WERI-Rb-1 (cell line): ENCODE data around the gene CFB.

Experiments
- DNase-seq: peaks from one replicate; pipeline ENCODE4 v3.0.0-alpha.2; 2020
- H3K27ac ChIP-seq: fragments of 250-450 bp; sonication (Bioruptor Pico); 2 replicates; pipeline ENCODE4 v1.5.1; 2020; ENCODE audit warnings: mild to moderate bottlenecking, moderate library complexity
- H3K27me3 ChIP-seq: fragments of 250-450 bp; sonication (Bioruptor Pico); 2 replicates; pipeline ENCODE4 v1.5.1; 2021; ENCODE audit warnings: mild to moderate bottlenecking, low read depth, moderate library complexity; ENCODE audit not compliant: insufficient read depth, severe bottlenecking
- H3K36me3 ChIP-seq: fragments of 250-450 bp; sonication (Bioruptor Pico); 2 replicates; pipeline ENCODE4 v1.5.1; 2020; ENCODE audit warnings: mild to moderate bottlenecking, moderate library complexity
- H3K4me3 ChIP-seq: 2 replicates; pipeline ENCODE4 v1.5.1; 2011; ENCODE audit warnings: low read depth, mild to moderate bottlenecking, control low read depth, low read length
- H3K9me3 ChIP-seq: fragments of 250-450 bp; sonication (Bioruptor Pico); 2 replicates; pipeline ENCODE4 v1.5.1; 2021; ENCODE audit warnings: mild to moderate bottlenecking, moderate library complexity; ENCODE audit not compliant: severe bottlenecking
- TF ChIP-seq, protein P1 (sequence below): IDR thresholded peaks from 2 replicates; pipeline ENCODE4 v1.5.1; 2011; ENCODE audit warnings: low read depth, mild to moderate bottlenecking, control low read depth, inconsistent platforms, low read length

The CFB gene

DNA sequence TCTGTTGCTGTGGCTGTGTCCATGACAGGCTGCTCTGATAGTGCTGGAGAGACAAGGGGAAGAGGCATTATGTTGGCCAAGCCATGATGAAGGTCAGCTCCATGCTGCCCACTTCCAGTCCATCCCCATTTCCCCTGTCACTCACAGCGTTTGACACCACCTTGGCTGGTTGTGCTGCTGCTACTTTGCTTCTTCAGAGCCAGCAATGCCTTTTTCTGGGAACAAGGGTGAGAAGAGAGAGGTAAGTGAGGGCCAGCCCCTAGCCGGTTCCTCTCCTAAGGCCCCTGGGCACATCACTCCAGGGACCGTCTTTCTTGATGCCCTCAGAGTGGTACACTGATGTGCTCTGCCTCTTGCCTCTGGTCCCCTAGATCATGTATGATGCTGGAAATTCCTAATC, 10.9 kb downstream of the CFB start:
- Histone ChIP-seq H3K36me3 (peaks cover 79% of the 10 kb centered on the region), H3K4me3 (no peak overlapping the region), H3K9me3 (no peaks in the 10 kb centered on the region), H3K27ac (no peak overlapping the region), H3K27me3 (no peaks in the 10 kb centered on the region)
- TF ChIP-seq, protein P1, sequence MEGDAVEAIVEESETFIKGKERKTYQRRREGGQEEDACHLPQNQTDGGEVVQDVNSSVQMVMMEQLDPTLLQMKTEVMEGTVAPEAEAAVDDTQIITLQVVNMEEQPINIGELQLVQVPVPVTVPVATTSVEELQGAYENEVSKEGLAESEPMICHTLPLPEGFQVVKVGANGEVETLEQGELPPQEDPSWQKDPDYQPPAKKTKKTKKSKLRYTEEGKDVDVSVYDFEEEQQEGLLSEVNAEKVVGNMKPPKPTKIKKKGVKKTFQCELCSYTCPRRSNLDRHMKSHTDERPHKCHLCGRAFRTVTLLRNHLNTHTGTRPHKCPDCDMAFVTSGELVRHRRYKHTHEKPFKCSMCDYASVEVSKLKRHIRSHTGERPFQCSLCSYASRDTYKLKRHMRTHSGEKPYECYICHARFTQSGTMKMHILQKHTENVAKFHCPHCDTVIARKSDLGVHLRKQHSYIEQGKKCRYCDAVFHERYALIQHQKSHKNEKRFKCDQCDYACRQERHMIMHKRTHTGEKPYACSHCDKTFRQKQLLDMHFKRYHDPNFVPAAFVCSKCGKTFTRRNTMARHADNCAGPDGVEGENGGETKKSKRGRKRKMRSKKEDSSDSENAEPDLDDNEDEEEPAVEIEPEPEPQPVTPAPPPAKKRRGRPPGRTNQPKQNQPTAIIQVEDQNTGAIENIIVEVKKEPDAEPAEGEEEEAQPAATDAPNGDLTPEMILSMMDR, result no peak
- no peak for DNase-seq

DNA sequence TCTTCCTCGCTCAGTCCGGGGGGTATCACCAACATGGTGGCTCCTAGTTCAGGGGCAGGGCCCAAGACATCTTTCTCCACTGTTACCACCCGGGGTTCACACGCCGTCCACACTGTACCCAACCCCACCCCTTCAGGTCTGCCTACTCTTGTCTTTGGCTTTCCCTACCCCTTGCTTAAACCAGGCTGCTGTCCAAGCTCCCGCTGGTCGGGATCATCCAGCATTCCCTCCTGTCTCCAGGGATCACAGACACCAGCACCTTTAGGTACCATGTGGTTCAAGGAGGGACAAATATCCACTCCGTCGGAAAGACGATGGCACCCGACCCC, 12.5 kb downstream of the CFB start:
- peak overlapping the region; percentile 67 for H3K27ac ChIP-seq
- no peaks in the 10 kb centered on the region for H3K9me3 ChIP-seq
- no peak for DNase-seq
- no peaks in the 10 kb centered on the region for H3K27me3 ChIP-seq
- TF ChIP-seq, protein P1, result no peak
- peak overlapping the region; percentile 86 for H3K4me3 ChIP-seq
- H3K36me3 ChIP-seq, result peaks cover 79% of the 10 kb centered on the region

DNA sequence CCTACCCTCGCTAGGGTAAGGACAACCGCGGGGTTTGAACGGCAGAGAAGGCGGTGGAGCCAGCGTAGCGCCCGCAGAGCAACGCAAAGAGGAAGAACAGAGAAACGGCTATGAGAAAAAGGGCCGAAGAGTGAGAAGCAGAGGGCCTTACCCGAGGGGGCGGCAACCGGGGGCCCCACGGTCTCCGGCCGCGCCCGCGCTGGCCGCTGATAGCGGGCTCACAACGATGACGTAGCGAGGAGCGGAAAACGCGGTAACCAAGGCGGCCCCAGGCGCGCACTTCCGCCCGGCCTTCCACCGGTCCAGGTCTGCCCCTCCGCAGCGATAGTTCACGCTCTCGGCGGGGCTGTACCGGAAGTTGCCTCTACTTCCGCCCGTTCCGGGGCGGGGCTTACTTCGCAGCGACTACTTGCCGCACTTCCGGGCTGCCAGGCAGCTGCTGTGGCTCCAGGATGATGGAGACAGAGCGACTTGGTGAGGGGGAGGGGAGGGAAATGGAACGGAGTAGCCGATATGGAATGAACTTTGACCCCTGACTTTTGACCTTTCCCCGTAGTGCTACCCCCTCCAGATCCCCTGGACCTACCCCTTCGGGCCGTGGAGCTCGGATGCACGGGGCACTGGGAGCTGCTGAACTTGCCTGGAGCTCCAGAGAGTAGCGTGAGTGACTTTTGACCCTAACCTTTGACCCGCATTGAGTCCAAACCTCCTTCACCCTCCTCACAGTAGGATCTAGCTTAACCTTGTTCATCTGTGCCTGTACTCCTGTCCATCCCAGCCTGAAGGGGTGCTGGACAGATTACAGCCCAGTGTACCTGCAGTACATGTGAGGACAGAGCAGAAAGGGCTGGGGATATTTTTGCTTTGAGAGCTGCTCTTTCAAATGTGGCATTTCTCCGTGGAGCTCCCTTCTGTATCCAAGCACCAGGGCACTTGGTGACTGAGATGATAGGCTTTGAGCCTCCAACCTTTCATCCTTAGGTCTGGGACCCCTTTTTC, 13.1 kb downstream of the CFB start, which contains the start of the genes NELFE and SKIC2:
Gene NELFE, minus strand, starts transcription at position 231 of the 999 bp plus-strand sequence. CDS start 525 bp downstream, outside the sequence.
Gene SKIC2, plus strand, starts transcription at position 435 of the 999 bp plus-strand sequence. Its CDS starts 18 bp downstream, at position 453.
- Histone ChIP-seq H3K36me3 (peaks cover 79% of the 10 kb centered on the region), H3K27me3 (no peaks in the 10 kb centered on the region), H3K4me3 (peak within 1 kb of the TSS; percentile 86), H3K27ac (peak within 1 kb of the TSS; percentile 67), H3K9me3 (no peaks in the 10 kb centered on the region)
- TF ChIP-seq, protein P1, result no peak
- peak; percentile 100 for DNase-seq

DNA sequence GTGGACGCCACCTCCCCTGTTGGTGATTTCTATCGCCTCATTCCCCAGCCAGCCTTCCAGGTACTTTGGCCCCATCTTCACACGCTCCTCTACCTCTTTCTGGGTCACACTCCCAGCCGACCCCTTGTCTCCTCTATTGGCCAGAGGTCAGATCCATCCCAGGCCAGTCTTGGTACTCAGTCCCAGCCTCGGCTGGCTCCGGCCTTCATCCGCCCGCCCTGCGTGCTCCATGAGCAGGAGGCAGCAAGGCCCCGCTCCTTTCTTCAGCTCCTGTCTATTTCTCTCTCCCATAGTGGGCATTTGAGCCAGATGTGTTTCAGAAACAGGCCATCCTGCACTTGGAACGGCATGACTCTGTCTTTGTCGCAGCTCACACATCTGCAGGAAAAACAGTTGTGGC, 15.7 kb downstream of the CFB start:
- H3K36me3 ChIP-seq, result peaks cover 79% of the 10 kb centered on the region

DNA sequence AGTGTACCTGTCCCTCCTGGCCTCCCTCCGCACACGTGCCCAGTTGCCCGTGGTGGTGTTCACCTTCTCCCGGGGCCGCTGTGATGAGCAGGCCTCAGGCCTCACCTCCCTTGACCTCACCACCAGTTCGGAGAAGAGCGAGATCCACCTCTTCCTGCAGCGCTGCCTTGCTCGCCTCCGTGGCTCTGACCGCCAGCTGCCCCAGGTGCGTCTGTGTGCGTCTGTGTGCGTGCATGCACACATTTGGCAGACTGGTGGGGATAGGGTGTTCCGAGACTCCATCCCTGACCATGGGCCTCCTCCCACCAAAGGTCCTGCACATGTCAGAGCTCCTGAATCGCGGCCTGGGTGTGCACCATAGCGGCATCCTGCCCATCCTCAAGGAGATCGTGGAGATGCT, 18.0 kb downstream of the CFB start:
- no peaks in the 10 kb centered on the region for H3K27me3 ChIP-seq
- no peaks in the 10 kb centered on the region for H3K9me3 ChIP-seq
- TF ChIP-seq, protein P1, result no peak
- no peak for DNase-seq
- no peak overlapping the region for H3K4me3 ChIP-seq
- H3K36me3 ChIP-seq, result peaks cover 93% of the 10 kb centered on the region
- no peak overlapping the region for H3K27ac ChIP-seq

More for the DNA sequence above, 15.7 kb downstream of the CFB start:
- Histone ChIP-seq H3K27ac (no peak overlapping the region), H3K9me3 (no peaks in the 10 kb centered on the region), H3K27me3 (no peaks in the 10 kb centered on the region), H3K4me3 (no peak overlapping the region)
- TF ChIP-seq, protein P1, result no peak
- no peak for DNase-seq
